Trophoblast cell (in vitro differentiated cells and primary cell): Measurements from ENCODE around the gene ASTN2.

ENCODE experiments used
- DNase-seq, 2 donors: peaks; one replicate each; pipeline ENCODE4 v3.0.0-alpha.2; 2016
- H2AFZ ChIP-seq: 2 replicates; pipeline ENCODE4 v1.6.1; 2013; ENCODE audit warnings: low read length, moderate library complexity, mild to moderate bottlenecking; ENCODE audit not compliant: insufficient read depth, poor library complexity
- H2AK5ac ChIP-seq: 2 replicates; pipeline ENCODE4 v1.6.1; 2013; ENCODE audit warnings: mild to moderate bottlenecking, low read length
- H2BK120ac ChIP-seq: 2 replicates; pipeline ENCODE4 v1.6.1; 2013; ENCODE audit warnings: low read length, mild to moderate bottlenecking, moderate library complexity; ENCODE audit not compliant: insufficient read depth, poor library complexity
- H2BK12ac ChIP-seq: 2 replicates; pipeline ENCODE4 v1.6.1; 2013; ENCODE audit warnings: mild to moderate bottlenecking, low read length, moderate library complexity
- H2BK5ac ChIP-seq: 2 replicates; pipeline ENCODE4 v1.6.1; 2013; ENCODE audit warnings: low read length, low read depth, moderate library complexity, mild to moderate bottlenecking; ENCODE audit not compliant: poor library complexity
- H3K14ac ChIP-seq: 2 replicates; pipeline ENCODE4 v1.6.1; 2013; ENCODE audit warnings: mild to moderate bottlenecking, low read length
- H3K18ac ChIP-seq: 2 replicates; pipeline ENCODE4 v1.6.1; 2013; ENCODE audit warnings: mild to moderate bottlenecking, low read length
- H3K23ac ChIP-seq: 2 replicates; pipeline ENCODE4 v1.6.1; 2013; ENCODE audit warnings: low read length
- H3K27ac ChIP-seq: 2 replicates; pipeline ENCODE4 v1.5.1; 2013; ENCODE audit warnings: low read depth, mild to moderate bottlenecking, inconsistent platforms, low read length, moderate library complexity
- H3K27me3 ChIP-seq: 2 replicates; pipeline ENCODE4 v1.6.1; 2013; ENCODE audit warnings: inconsistent platforms, mild to moderate bottlenecking, low read length, moderate library complexity; ENCODE audit not compliant: insufficient read depth
- H3K36me3 ChIP-seq, 2 experiments: 1 replicate in 1 of 2; 2 replicates in 1 of 2; pipeline ENCODE4 v1.6.1; 2013; ENCODE audit warnings: low read length in 2 of 2, mild to moderate bottlenecking in 2 of 2, moderate library complexity in 1 of 2; ENCODE audit not compliant: insufficient read depth in 2 of 2, control insufficient read depth in 1 of 2
- H3K4ac ChIP-seq: 2 replicates; pipeline ENCODE4 v1.6.1; 2013; ENCODE audit warnings: low read depth, mild to moderate bottlenecking, low read length, moderate library complexity
- H3K4me1 ChIP-seq, 2 experiments: 1 replicate in 1 of 2; 2 replicates in 1 of 2; pipeline ENCODE4 v1.6.1; 2013; ENCODE audit warnings: low read length in 2 of 2, mild to moderate bottlenecking in 2 of 2, moderate library complexity in 1 of 2; ENCODE audit not compliant: insufficient read depth in 2 of 2, control insufficient read depth in 1 of 2
- H3K4me2 ChIP-seq: 2 replicates; pipeline ENCODE4 v1.6.1; 2013; ENCODE audit warnings: inconsistent platforms, mild to moderate bottlenecking, low read length, moderate library complexity
- H3K4me3 ChIP-seq: 2 replicates; pipeline ENCODE4 v1.5.1; 2013; ENCODE audit warnings: mild to moderate bottlenecking, low read depth, low read length, inconsistent platforms
- H3K79me1 ChIP-seq: one replicate; pipeline ENCODE4 v1.6.1; 2013; ENCODE audit warnings: low read length
- H3K79me2 ChIP-seq: 2 replicates; pipeline ENCODE4 v1.6.1; 2013; ENCODE audit warnings: low read length, mild to moderate bottlenecking; ENCODE audit not compliant: control insufficient read depth, insufficient read depth, poor library complexity
- H3K9ac ChIP-seq: 2 replicates; pipeline ENCODE4 v1.6.1; 2013; ENCODE audit warnings: mild to moderate bottlenecking, low read length
- H3K9me3 ChIP-seq: 2 replicates; pipeline ENCODE4 v1.6.1; 2013; ENCODE audit warnings: low read depth, mild to moderate bottlenecking, control low read depth, inconsistent platforms, low read length; ENCODE audit not compliant: insufficient read depth
- H4K12ac ChIP-seq: 2 replicates; pipeline ENCODE4 v1.6.1; 2013; ENCODE audit warnings: low read depth, mild to moderate bottlenecking, low read length, moderate library complexity
- H4K8ac ChIP-seq: 2 replicates; pipeline ENCODE4 v1.6.1; 2013; ENCODE audit warnings: low read depth, mild to moderate bottlenecking, low read length, moderate library complexity
- H4K91ac ChIP-seq: one replicate; pipeline ENCODE4 v1.6.1; 2013; ENCODE audit warnings: low read depth, mild to moderate bottlenecking, low read length, moderate library complexity
- WGBS: extraction: QIAGEN DNeasy Blood & Tissue Kit; methylation state at CpG from one replicate; pipeline ENCODE4 v1.1.7; 2013; ENCODE audit warnings: missing lambda C conversion rate; ENCODE audit not compliant: insufficient read length, insufficient coverage; ENCODE audit errors: extremely low coverage; 5-methylcytosine and 5-hydroxymethylcytosine counted together

The ASTN2 gene

DNA sequence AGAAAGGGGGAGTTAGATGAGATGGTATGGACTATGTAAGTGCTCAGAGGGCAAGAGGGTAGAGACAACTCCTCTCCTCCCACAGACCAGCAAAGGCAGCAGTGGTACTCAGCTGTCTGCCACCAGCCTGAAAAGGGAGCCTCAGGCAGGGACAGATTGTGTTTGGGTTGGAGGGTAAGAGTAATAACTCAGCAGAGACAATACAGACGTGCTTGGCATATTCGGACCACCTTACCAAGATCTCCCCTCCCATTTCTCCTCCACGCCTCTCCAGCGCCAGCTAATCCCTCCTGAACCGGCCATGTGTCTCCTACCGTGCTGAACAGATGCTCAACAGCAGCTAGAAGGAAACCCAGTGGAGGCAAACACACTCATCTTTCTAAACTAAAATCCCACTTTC is 180.8 kb downstream of the ASTN2 start:
- H3K79me2 ChIP-seq, result peaks cover 2% of the 10 kb centered on the region
- no peak overlapping the region for H2BK5ac ChIP-seq
- H3K4ac ChIP-seq, result no peak overlapping the region
- no peak overlapping the region for H3K4me2 ChIP-seq
- H3K23ac ChIP-seq, result peak overlapping the region; percentile 47
- H2AK5ac ChIP-seq, result no peak overlapping the region
- H3K4me3 ChIP-seq, result no peak overlapping the region
- H3K27ac ChIP-seq, result no peak overlapping the region
- no CpG with 5 or more reads among the region's 6 CpGs for WGBS
- H3K9ac ChIP-seq, result no peak overlapping the region
- H3K36me3 ChIP-seq, result no peaks in the 10 kb centered on the region
- no peak overlapping the region for H4K12ac ChIP-seq
- H4K8ac ChIP-seq, result no peak overlapping the region
- H3K9me3 ChIP-seq, result no peaks in the 10 kb centered on the region
- no peaks in the 10 kb centered on the region for H3K4me1 ChIP-seq
- no peak for DNase-seq
- no peak overlapping the region for H2BK12ac ChIP-seq
- no peaks in the 10 kb centered on the region for H3K79me1 ChIP-seq
- no peak overlapping the region for H3K18ac ChIP-seq
- no peak overlapping the region for H2AFZ ChIP-seq
- H3K14ac ChIP-seq, result no peak overlapping the region
- no peak overlapping the region for H4K91ac ChIP-seq
- no peak overlapping the region for H2BK120ac ChIP-seq
- no peaks in the 10 kb centered on the region for H3K27me3 ChIP-seq

DNA sequence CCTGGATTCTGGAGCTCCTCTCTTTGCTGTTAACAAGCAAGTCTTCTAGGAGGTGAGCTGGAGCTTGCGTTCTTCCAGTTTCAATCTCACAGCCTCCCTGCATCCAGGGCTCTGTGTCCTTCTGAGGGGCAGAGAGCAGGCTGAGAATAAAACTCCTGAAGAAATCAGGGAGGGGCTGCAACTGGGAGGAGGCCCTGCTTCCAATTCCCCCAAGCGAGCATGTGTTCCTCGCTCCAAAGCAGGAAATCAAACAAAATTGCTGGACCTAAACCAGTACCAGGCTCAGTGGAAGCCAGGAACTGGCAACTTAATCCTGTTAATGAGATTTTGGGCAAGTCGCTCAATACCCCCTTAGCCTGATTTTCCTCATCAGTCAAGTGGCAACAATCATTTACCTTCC is 181.8 kb downstream of the ASTN2 start:
- H3K27me3 ChIP-seq, result no peaks in the 10 kb centered on the region
- no peak overlapping the region for H3K27ac ChIP-seq
- no peak overlapping the region for H2BK12ac ChIP-seq
- H3K18ac ChIP-seq, result no peak overlapping the region
- H3K14ac ChIP-seq, result no peak overlapping the region
- no peak overlapping the region for H2BK5ac ChIP-seq
- H3K79me2 ChIP-seq, result peaks cover 2% of the 10 kb centered on the region
- WGBS, result no CpG with 5 or more reads among the region's 4 CpGs
- H3K4me3 ChIP-seq, result no peak overlapping the region
- no peak overlapping the region for H2BK120ac ChIP-seq
- H4K91ac ChIP-seq, result no peak overlapping the region
- no peak overlapping the region for H2AFZ ChIP-seq
- H3K79me1 ChIP-seq, result no peaks in the 10 kb centered on the region
- H4K12ac ChIP-seq, result no peak overlapping the region
- no peak overlapping the region for H2AK5ac ChIP-seq
- no peaks in the 10 kb centered on the region for H3K36me3 ChIP-seq
- no peak overlapping the region for H3K9ac ChIP-seq
- no peak overlapping the region for H4K8ac ChIP-seq
- no peaks in the 10 kb centered on the region for H3K4me1 ChIP-seq
- no peak for DNase-seq
- no peaks in the 10 kb centered on the region for H3K9me3 ChIP-seq
- no peak overlapping the region for H3K4me2 ChIP-seq
- H3K4ac ChIP-seq, result no peak overlapping the region
- no peak overlapping the region for H3K23ac ChIP-seq

- no peak overlapping the region for H3K4me3 ChIP-seq
- DNase-seq, result no peak
- H4K12ac ChIP-seq, result no peak overlapping the region
- H3K4me2 ChIP-seq, result no peak overlapping the region
- no peak overlapping the region for H3K27ac ChIP-seq
- no peak overlapping the region for H2BK12ac ChIP-seq
- H2BK5ac ChIP-seq, result no peak overlapping the region
- H4K91ac ChIP-seq, result no peak overlapping the region
- peaks cover 2% of the 10 kb centered on the region for H3K79me2 ChIP-seq
- H3K23ac ChIP-seq, result no peak overlapping the region
- H2AK5ac ChIP-seq, result no peak overlapping the region
- no peak overlapping the region for H2AFZ ChIP-seq
- no peak overlapping the region for H3K4ac ChIP-seq
- H3K9me3 ChIP-seq, result no peaks in the 10 kb centered on the region
- no peaks in the 10 kb centered on the region for H3K4me1 ChIP-seq
- no peaks in the 10 kb centered on the region for H3K79me1 ChIP-seq
- H3K27me3 ChIP-seq, result no peaks in the 10 kb centered on the region
- H4K8ac ChIP-seq, result no peak overlapping the region
- H3K18ac ChIP-seq, result no peak overlapping the region
- no peaks in the 10 kb centered on the region for H3K36me3 ChIP-seq
- H3K9ac ChIP-seq, result no peak overlapping the region
- no peak overlapping the region for H2BK120ac ChIP-seq
- H3K14ac ChIP-seq, result no peak overlapping the region
- WGBS, result no CpG with 5 or more reads among the region's 1 CpG
These were observed 182.6 kb downstream of the ASTN2 start for GRCh38 chr9:117232281-117232680.

- no CpG with 5 or more reads among the region's 1 CpG for WGBS
- no peak overlapping the region for H3K9ac ChIP-seq
- H3K36me3 ChIP-seq, result no peaks in the 10 kb centered on the region
- no peak for DNase-seq
- no peak overlapping the region for H2AFZ ChIP-seq
- H3K27me3 ChIP-seq, result no peaks in the 10 kb centered on the region
- H2AK5ac ChIP-seq, result no peak overlapping the region
- H3K14ac ChIP-seq, result no peak overlapping the region
- no peak overlapping the region for H2BK120ac ChIP-seq
- H3K9me3 ChIP-seq, result no peaks in the 10 kb centered on the region
- H2BK12ac ChIP-seq, result no peak overlapping the region
- H3K79me1 ChIP-seq, result no peaks in the 10 kb centered on the region
- no peak overlapping the region for H3K23ac ChIP-seq
- no peak overlapping the region for H3K4me2 ChIP-seq
- no peak overlapping the region for H3K18ac ChIP-seq
- no peak overlapping the region for H3K4me3 ChIP-seq
- peaks cover 2% of the 10 kb centered on the region for H3K79me2 ChIP-seq
- no peak overlapping the region for H4K8ac ChIP-seq
- H3K4me1 ChIP-seq, result no peaks in the 10 kb centered on the region
- no peak overlapping the region for H3K4ac ChIP-seq
- no peak overlapping the region for H2BK5ac ChIP-seq
- H4K91ac ChIP-seq, result no peak overlapping the region
- no peak overlapping the region for H3K27ac ChIP-seq
- no peak overlapping the region for H4K12ac ChIP-seq
These were observed 183.8 kb downstream of the ASTN2 start for GRCh38 chr9:117231012-117231411.
